H7 (cell line): ENCODE data around the gene RUNX2. TPM values are rescaled to one million over a fixed set of nuclear protein-coding genes. Genes with fewer than 3 reads are reported as not detected.

Experiments
- DNase-seq: peaks from one replicate; pipeline ENCODE4 v3.0.0; 2012
- H3K27me3 ChIP-seq: 2 replicates; pipeline ENCODE4 v1.6.0; 2011; ENCODE audit warnings: mild to moderate bottlenecking, low read length; ENCODE audit not compliant: control insufficient read depth, insufficient read depth
- H3K36me3 ChIP-seq: replicated peaks from 2 replicates; pipeline ENCODE4 v1.5.1; 2011; ENCODE audit warnings: low read length; ENCODE audit not compliant: control insufficient read depth, insufficient read depth
- H3K4me3 ChIP-seq: 2 replicates; pipeline ENCODE4 v1.5.1; 2011; ENCODE audit warnings: low read depth, mild to moderate bottlenecking, control low read depth, low read length, moderate library complexity; ENCODE audit not compliant: insufficient read depth
- total RNA-seq: library from RNA; depleted of rRNA; stranded (reverse); fragments of >200 nt; shearing (Covaris generic); gene quantifications from 2 replicates; pipeline ENCODE4 v1.2.3, GENCODE V29; 2014

Gene RUNX2
- total RNA-seq, 1 experiment from 2014 or later = 0.14 TPM

GRCh38 chr6:45442716-45443115, 114.6 kb downstream of the RUNX2 start:
- no peaks in the 10 kb centered on the region for H3K27me3 ChIP-seq

GRCh38 chr6:45445364-45445748, 117.2 kb downstream of the RUNX2 start:
- no peaks in the 10 kb centered on the region for H3K36me3 ChIP-seq
- H3K27me3 ChIP-seq = no peaks in the 10 kb centered on the region
- no peak for DNase-seq
- no peak overlapping the region for H3K4me3 ChIP-seq

More at GRCh38 chr6:45442716-45443115, 114.6 kb downstream of the RUNX2 start:
- no peak overlapping the region for H3K4me3 ChIP-seq
- H3K36me3 ChIP-seq = no peaks in the 10 kb centered on the region
- no peak for DNase-seq

GRCh38 chr6:45445749-45446549, 117.8 kb downstream of the RUNX2 start:
- DNase-seq = no peak
- H3K4me3 ChIP-seq = no peak overlapping the region
- no peaks in the 10 kb centered on the region for H3K36me3 ChIP-seq
- no peaks in the 10 kb centered on the region for H3K27me3 ChIP-seq

- Histone ChIP-seq H3K27me3 (no peaks in the 10 kb centered on the region), H3K4me3 (no peak overlapping the region), H3K36me3 (no peaks in the 10 kb centered on the region)
- DNase-seq = no peak
Measured at GRCh38 chr6:45447005-45447404, 118.9 kb downstream of the RUNX2 start.

GRCh38 chr6:45447716-45448115, 119.6 kb downstream of the RUNX2 start:
- H3K27me3 ChIP-seq = no peaks in the 10 kb centered on the region
- H3K4me3 ChIP-seq = no peak overlapping the region
- DNase-seq = no peak
- no peaks in the 10 kb centered on the region for H3K36me3 ChIP-seq

- no peak for DNase-seq
- Histone ChIP-seq H3K27me3 (no peaks in the 10 kb centered on the region), H3K36me3 (no peaks in the 10 kb centered on the region), H3K4me3 (no peak overlapping the region)
Measured at GRCh38 chr6:45448417-45449389, 120.6 kb downstream of the RUNX2 start.

- DNase-seq = no peak
- no peak overlapping the region for H3K4me3 ChIP-seq
- H3K36me3 ChIP-seq = no peaks in the 10 kb centered on the region
- H3K27me3 ChIP-seq = no peaks in the 10 kb centered on the region
Measured at GRCh38 chr6:45450132-45450531, 122.0 kb downstream of the RUNX2 start.

- Histone ChIP-seq H3K36me3 (no peaks in the 10 kb centered on the region), H3K27me3 (no peaks in the 10 kb centered on the region)
- no peak for DNase-seq
Measured at GRCh38 chr6:45450831-45451230, 122.7 kb downstream of the RUNX2 start.

GRCh38 chr6:45454008-45454911, 126.1 kb downstream of the RUNX2 start:
- Histone ChIP-seq H3K36me3 (no peaks in the 10 kb centered on the region), H3K4me3 (no peak overlapping the region), H3K27me3 (no peaks in the 10 kb centered on the region)
- no peak for DNase-seq

More at GRCh38 chr6:45450831-45451230, 122.7 kb downstream of the RUNX2 start:
- H3K4me3 ChIP-seq = no peak overlapping the region

GRCh38 chr6:45455408-45455807, 127.3 kb downstream of the RUNX2 start:
- no peak for DNase-seq
- no peak overlapping the region for H3K4me3 ChIP-seq
- H3K36me3 ChIP-seq = no peaks in the 10 kb centered on the region
- H3K27me3 ChIP-seq = no peaks in the 10 kb centered on the region

GRCh38 chr6:45457141-45457540, 129.0 kb downstream of the RUNX2 start:
- no peak overlapping the region for H3K4me3 ChIP-seq
- no peak for DNase-seq

GRCh38 chr6:45458672-45459071, 130.5 kb downstream of the RUNX2 start:
- Histone ChIP-seq H3K4me3 (no peak overlapping the region), H3K36me3 (no peaks in the 10 kb centered on the region), H3K27me3 (no peaks in the 10 kb centered on the region)
- no peak for DNase-seq

More at GRCh38 chr6:45457141-45457540, 129.0 kb downstream of the RUNX2 start:
- H3K27me3 ChIP-seq = no peaks in the 10 kb centered on the region
- H3K36me3 ChIP-seq = no peaks in the 10 kb centered on the region

GRCh38 chr6:45460166-45460565, 132.0 kb downstream of the RUNX2 start:
- H3K36me3 ChIP-seq = no peaks in the 10 kb centered on the region
- H3K27me3 ChIP-seq = no peaks in the 10 kb centered on the region
- no peak for DNase-seq
- H3K4me3 ChIP-seq = no peak overlapping the region

- no peak for DNase-seq
- H3K4me3 ChIP-seq = no peak overlapping the region
Measured at GRCh38 chr6:45461486-45461885, 133.4 kb downstream of the RUNX2 start.

More at GRCh38 chr6:45461486-45461885, 133.4 kb downstream of the RUNX2 start:
- H3K36me3 ChIP-seq = no peaks in the 10 kb centered on the region
- H3K27me3 ChIP-seq = no peaks in the 10 kb centered on the region
